Fibroblast of peridontal ligament (primary cell): ENCODE results near the gene S100A3.

Experiments used
- DNase-seq: peaks from one replicate; pipeline ENCODE4 v3.0.0-alpha.2; 2010; ENCODE audit errors: extremely low read depth

Gene S100A3

DNA sequence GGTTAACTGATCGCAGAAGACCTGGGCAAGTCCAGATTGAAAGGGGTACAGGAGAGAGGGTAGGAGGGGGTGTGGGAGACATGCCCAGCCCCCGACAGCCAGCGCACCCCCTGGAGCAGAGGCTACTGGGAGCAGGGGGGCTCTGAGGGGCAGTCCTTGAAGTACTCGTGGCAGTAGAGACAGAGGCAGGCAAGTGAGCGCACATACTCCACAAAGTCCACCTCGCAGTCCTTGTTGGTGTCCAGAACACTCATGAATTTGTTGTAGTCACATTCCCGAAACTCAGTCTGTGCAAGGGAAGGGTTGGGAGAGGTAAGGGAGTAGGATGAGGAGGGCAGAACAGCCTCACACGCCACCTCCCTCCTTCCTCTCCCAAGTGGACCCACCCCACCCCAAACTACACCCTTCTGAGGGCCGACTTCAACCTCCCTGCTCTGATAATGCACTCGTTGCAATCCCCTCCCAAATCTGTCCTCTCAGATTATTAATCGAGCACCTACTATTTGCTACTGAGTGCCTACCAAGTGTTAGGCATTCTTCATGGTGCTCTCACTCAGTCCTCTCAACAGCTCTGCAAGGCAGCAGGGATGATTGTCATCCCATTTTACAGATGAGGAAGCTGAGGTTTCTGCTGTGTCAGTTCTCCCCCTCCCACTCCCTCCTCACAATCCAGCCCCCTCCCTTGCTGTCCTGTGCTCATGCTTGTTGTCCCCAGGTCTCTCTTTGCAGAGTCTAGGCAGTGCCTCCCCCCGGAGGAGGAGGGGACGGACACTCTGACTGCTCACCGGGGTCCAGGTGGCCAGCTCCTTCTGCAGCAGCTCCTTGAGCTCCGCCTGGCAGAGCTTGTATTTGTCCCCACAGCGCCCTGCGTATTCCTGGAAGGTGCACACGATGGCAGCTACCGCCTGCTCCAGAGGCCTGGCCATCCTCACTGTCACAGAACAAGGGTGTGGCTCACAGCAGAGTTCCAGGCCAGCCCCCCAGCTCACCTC, 1.2 kb downstream of the S100A3 start:
- no peak for DNase-seq

DNA sequence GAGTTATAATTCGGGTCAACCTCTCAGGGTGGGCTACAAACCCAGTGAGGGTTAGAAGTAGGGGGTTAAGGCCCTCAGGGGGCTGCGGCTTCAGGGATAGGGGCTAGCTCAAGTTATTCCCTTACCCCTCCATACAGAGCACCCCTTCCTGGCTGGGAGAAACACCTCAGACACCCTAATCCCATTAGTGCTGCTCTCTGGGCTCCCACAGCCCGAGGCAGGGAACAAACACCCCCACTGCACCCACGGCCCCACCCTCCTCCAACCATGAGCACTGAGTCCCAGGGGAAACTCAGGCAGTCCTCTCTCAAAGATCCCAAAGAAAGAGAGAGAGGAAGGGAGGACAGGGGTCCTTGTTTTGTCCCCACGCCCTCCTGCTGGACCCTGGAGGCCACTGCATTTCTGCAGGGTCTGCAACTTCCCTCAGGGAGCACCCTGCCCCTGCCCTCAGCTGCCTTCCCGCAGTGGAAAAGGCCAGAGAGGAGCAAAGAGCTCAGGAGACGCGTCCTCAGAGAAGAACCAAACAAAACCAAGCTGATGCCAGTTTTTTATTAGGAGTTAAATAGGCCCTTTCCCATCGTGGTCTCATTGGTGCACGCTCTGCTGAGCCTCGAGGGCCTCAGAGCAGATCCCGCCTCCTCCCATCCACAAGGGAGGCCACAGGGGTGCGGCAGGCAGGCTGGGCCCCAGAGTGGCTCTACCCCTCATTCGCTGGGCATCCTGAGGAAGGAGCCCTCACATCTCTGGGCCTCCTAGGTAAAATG, 2.1 kb downstream of the S100A3 start:
- no peak for DNase-seq

DNA sequence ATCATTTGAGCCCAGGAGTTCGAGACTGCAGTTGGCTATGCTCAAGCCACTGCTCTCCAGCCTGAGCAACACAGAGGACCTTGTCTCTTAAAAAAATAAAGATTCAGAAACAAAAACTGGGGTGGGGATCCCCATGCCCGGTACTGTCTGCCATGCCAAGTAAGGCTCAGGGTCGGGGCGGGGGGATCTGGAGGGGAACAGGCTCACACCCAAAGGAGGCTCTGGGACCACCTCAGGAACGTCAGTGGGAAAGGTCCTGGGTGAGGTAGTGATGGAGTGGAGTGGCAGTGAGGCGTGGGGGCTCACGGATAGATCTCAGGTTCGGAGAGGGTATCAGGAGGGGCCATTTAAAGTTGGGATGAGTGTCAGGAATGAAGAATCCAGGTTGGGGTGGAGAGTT, 2.7 kb downstream of the S100A3 start:
- DNase-seq = no peak

DNA sequence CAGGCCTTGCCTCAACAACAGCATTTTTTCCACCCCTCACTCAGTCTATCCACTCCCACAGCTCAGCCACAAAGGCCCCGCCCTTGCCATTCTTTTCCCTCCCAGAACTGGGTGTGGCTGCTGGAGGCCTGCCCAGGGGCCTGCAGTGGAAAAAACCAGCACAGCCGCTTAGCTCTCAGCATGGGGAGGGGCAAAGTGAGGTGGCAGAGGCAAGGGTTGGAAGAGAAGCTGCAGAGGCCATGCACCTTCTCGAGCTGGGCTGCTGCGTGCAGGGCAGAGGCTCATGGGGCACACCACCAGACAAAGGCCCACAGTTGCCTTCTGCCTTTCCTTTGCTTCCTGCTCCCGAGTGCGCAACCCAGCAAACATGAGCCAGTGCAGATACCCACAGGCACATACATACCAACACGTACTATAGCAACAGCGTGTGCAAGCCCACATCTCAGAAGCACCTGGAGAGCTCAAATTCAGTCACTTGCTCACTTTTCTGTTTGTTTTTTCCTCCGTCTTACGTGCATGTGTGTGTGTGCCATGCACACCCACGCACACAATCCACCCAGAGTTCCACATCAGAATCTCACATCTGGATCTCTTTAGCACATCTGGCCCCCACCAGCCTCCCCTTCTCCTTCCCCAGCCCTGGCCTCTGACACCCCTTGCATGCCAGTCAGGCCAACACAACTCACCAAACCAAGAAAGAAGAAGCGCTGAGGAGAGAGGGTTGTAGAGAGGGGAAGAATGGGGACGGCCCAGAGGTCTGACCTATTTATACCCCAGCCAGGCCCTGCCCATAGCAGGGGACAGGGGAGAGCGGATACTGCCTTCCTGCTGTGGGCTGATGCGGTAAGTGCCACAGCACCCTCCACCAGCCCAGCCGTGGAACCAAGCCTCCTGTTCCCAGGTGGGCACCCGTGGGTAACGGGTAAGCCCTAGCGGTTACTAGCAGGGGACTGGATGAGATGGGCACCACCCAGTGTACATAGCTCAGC, 3.7 kb downstream of the S100A3 start, which contains the start of gene S100A4:
TSS of gene S100A4 (minus strand) at position 740 of the 989 bp plus-strand sequence. CDS start 1,012 bp downstream, outside the sequence.
- peak; percentile 92 for DNase-seq

DNA sequence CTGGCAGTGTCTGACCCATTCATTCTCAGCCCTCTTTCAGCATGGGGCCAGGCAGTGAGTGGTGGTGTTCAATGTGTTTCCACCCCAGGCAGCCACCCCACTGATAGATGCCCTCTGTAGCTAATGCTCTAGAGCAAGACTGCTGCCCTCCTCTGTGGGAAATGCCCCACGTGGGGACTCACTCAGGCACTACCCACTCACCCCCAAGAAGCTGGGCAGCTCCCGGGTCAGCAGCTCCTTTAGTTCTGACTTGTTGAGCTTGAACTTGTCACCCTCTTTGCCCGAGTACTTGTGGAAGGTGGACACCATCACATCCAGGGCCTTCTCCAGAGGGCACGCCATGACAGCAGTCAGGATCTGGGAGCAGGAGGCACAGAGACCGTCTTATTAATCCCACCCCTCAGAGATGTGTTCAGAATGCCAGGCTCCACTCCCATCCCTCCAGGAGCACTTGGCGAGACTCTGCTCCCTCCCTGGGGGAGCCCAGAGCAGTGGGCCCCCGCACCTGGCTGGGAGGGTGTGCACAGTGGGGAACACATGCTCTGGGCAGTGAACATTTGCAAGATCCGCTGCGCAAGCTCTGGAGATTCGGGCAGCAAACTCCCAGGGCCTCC, 4.5 kb downstream of the S100A3 start:
- no peak for DNase-seq

DNA sequence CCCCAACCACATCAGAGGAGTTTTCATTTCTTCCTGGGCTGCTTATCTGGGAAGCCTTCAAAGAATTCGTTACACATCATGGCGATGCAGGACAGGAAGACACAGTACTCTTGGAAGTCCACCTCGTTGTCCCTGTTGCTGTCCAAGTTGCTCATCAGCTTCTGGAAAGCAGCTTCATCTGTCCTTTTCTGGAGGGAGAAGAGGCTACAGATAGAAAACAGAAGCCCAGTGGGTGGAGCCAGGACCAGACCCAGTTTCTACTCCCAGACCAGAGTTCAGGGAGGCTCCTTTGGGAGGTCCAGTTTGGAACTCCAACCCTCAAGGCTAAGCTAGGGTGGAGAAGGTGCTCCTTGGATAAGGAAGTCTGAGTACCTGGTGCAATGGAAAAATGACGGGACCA, 5.3 kb downstream of the S100A3 start:
- DNase-seq = no peak

DNA sequence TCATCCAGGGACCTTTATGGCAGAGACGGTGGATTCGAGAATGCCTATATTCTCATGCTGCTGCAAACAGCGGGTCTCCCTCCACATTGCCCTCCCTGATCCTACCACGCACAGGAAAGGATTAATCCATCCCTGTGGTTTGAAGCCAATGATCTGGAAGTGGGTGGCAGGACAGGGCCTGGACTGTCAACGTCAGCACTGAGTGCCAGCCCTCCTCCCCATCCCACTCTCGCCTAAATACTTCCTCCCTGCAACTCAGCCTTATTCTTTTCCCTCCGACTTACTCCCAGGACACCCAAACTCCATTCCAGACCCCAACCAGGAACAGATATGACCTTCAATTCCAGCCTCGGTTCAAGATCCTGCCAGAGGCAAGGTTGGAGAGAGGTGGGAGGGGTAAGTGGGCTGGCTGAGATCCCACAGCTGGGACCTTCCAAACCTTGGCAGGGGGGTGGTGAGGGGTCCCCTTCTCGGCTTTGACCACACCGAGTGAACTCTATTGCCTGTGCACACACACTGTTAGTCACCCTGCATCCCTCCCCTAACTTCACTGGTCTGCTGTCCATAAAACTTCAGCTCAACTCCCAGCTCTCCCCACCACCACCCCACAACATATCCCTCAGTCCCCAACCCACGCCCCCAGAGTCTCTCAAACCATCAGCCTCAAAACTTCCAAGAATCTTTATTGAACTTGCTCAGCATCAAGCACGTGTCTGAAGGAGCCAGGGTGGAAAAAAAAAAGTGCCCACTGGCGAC, 5.9 kb downstream of the S100A3 start:
- no peak for DNase-seq

DNA sequence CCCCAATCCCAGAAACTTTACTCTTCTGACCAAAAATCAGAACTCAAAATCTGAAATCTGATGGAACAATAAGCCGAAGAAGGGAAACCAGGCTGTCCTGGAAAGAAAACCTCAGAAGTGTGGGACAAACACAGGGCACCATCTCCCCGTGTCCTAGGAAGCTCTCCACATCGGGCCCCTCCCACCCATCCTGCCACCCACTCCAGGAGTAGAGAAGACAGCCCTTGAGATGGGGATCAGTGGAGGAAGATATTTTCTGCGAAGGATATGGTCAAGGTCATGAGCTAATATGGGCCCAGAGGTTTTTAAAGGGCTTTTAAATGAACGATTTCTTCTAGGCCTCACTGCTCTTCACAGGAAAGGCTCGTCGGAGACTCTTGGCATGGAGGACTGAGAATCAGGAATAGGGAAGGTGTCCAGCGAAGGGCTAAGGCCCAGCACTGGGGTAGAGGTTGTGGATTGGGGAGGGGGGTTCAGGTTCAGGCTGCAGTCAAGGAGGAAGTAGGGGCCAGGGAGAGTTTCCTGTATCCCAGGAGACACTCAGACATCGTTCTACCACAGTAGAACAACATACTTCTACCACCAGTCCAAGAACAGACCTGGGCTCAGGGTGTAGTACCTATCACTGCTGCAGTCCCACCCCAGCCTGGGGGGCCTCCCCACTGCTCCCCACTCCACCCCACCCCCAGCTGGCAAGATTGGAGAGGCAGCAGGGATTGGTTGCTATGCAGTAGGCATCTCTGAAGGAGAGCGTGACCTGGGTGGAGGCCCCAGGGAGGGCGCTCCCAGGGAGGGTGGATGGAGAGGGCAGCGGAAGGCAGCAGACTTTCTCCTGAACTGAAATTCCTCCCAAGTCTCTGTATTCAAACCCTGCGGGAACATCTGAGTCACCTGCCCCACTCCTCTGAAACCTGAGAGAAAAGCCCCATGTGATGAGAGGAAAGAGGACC, 7.1 kb downstream of the S100A3 start:
- no peak for DNase-seq

DNA sequence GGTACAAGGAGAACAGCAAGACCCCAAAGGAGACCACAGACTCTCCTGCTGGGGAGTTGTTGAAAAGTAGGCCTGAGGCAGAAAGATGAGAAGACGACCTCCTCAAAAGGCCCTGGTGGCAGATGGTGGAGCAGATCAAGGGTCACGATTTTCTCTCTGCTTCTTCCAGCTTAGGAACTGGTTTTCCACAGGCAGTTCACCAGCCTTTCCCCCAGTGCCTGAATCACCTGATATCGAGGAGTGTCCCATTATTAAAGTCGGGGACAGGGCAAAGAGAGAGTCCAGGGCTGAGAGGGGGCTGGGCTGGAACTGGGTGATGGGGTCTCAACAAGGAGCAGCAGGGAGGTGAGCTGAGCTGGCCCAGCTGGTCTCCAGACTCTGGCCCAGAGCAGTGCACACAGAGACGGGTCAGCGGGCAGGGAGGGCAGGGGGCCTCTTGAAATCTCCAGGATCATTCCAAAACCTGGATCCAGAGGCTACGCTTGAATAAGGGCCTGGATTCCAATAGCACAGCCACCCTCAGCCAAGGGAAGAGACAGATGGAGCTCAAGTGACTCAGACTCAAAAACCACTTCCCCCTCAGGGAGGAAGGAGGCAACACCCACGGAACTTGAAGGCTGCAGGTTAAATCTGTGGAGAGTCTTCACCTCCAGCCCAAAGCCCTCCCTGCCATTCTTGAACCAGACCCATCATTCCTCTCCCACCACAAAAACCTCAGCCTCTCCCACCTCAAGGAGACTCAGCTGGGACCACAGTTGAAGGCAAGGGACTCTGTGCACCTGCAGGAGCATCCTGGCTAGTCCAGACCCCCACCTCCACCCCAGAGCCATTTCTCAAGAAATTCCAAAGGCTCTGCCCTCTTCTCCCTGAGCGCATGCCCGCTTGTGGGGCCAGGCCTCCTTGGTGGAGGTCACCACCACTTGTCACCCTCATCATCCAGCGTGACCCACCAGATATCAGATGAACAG, 8.4 kb downstream of the S100A3 start, which contains the start of gene S100A5:
TSS of gene S100A5 (minus strand) at position 541 of the 968 bp plus-strand sequence. CDS start 743 bp downstream, outside the sequence.
- DNase-seq = peak; percentile 49

DNA sequence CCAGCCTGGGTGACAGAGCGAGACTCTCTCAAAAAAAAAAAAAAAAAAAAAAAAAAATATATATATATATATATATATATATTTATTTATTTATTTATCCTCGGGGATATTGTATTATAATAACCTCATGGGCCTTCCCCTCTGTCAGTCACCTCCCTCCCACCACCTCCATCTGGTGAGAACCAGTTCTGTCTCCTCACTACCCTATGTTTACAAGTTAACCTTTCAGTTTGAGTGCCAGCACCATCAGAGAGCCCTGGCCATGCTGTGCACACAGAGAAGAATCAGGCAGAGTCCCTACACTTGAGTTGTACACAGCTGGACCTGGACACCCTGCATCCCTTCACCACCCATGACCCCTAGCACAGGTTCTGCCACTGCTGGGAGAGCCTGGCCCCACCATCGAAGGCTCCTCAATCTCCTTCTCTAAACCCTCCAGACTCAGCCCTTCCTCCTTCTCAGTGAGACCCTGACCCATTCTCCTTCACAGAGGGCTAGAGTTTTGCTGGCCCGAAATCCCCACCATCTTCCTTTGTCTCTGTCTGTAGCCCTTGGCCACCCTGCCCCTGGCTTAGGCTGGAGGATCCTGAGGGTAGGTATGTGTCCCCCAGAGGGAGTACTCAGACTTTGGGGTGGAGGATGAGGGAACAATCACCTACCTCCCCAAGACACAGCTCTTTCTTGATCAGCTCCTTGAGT, 9.5 kb downstream of the S100A3 start:
- no peak for DNase-seq

DNA sequence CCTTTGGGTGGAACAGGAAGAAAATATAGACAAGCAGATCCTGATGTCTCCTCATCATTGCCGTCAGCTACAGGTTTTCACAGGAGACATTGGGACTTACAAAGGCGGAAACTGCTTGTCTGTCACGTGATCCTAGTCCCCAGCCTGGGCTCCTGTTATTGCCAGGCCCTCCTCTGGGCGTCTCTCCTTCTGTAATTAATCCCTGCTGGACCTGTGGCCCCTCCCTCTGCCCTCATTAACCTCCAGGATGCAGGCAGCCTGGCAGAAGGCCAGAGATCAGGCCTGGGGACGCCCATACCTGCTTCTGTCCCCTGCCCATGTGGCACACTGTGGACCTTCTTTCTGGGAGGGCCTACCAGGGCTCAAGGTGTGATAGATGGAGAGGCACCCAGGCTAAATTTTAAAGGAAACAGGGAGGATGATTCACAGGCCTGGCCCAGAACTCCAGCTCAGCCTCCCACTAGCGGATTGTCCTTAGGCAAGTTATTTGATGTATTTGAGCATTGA, 10.7 kb downstream of the S100A3 start:
- no peak for DNase-seq

DNA sequence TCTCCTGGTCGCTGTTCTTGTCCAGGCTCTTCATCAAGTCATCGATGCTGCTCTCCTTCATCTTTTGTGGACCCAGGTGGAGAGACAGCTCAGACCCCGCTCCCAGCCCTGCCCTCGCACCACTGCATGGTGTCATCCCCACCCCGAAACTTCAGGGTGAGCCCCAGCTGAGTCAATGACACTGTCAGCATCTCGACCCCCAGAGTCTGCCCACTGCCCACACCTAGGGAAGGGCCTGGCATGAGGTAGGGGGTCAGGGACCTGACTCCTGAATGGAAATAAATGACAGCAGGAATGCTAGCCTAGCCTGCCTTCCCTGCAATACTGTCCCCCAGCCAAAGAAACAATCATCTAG, 11.7 kb downstream of the S100A3 start:
- no peak for DNase-seq

DNA sequence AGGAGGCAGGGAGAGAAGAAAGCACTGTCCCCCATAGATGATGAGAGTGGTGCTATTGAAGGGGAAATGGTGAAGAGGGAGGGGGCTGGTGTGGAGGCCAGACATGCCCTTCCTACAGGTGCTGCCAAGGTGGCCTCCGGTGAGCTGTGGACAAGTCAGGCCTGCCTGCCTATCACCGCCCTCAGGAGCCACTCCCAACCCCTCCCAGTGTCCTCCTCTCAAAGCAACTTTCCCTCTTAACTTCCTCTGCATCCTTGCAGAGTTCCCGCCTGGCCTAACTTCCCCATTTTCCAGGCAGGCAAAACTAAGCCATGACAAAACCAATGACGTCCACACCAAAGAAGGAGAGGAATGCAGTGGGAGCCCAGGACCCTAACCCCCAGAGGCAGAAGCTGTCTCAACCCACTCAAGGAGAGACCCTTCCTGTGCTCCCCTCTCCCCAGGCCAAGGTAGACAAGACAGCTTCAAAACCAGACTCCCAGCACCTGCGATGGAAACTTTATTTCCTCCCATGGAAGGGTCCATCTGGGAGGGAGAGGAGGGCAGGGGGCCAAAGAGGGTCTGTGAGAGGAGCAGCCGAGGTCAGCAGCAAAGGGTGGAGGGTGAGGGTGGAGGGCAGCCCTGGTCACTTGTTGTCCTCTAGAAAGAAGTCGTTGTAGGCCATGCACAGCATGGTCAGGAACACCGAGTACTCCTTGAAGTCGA, 12.2 kb downstream of the S100A3 start:
- DNase-seq = no peak

DNA sequence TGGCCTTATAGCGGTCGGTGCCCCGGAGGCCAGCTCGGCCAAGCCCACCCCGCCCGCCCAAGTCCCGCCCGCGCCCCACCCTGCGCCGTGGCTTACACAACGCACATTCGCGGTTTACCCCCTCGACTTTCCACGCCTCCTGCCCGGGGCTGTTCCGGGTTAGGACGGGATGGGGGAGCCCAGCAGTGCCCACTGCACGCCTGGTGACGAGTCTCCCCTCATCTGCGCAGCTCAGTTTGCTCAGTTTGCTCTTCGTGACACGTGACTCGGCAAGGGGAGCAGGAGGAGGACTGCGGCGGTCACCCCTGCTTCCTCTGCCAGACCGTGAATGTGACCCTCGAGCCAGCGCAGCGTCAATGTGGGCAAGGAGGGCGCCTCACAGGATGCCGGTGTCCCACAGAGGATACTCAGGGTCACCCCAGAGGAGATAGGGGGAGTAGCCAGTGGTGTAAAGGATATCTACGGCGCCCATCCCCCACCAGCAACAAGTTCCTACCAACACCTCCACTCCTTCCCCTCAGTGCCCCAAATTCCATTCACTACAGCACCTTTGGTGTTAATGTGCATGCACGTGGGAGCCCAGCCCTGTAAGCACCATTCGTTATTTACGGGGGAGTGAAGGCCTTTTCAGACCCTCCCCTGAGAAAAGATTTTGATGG, 12.9 kb downstream of the S100A3 start:
- peak; percentile 92 for DNase-seq

DNA sequence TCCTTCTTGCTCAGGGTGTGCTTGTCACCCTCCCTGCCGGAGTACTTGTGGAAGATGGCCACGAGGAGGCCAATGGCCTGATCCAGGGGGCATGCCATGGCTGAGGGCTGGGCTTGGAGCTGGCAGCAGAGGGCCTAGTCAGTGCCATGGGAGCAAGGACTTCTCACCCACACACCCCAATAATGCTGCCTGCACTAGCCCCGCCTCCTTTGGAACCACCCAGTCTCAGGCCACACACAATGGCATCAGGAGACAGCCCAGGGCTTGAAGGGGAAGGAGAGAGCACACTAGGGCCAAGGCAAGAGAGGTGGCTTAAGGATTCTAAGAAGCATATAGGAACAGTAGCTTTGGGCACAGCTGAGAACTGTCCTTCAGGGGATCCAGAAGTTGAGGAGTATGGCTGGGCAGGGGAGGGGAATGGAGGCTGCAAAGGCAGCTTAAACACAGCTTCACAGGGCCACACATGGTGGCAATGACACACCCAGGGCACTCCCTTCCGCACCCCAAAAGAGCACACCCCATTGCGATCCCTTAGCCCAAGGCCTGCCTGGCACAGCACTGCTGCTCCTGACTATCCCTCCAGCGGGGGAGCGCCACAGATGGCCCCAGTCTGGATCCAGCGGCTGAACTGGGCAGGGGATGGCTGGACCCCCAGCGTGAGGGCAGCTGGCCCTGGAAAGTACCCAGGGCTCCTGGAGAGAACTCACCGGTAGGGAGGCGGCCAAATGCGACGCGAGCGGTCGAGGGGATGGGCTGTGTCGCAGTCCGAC, 13.6 kb downstream of the S100A3 start, which contains the start of gene S100A6:
TSS of gene S100A6 (minus strand) at position 750 of the 770 bp plus-strand sequence. CDS start at position 98, 652 bp downstream.
- DNase-seq = peak; percentile 55
